Islet precursor cell (in vitro differentiated cells): Measurements from ENCODE around the gene CREB3L2.
"Not testable (repeated sequence)": the region's sequence is repeated elsewhere in the genome, so short reads cannot be mapped to it uniquely, and the experiment has no call there.

ENCODE experiments used
- DNase-seq: peaks from one replicate; pipeline ENCODE4 v3.0.0-alpha.2; 2018

CREB3L2 gene

DNA sequence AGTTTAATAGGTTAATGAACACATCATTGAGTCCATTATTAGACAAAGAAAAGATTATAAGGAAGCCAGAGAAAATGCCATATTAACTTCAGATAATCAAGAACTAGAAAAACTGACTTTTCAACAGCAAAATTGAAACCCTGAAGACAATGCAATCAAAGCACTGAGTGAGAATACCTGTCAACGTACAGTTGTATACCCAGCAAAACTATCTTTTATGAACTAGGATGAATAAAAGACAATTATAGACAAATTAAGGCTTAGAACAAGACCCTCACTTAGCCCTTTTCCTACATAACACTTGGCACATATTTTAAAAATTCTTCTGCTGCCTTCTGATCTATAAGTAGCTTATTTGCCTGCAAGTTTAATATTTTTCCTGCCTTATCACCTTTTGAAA lies 136.1 kb downstream of the CREB3L2 start:
- no peak for DNase-seq

DNA sequence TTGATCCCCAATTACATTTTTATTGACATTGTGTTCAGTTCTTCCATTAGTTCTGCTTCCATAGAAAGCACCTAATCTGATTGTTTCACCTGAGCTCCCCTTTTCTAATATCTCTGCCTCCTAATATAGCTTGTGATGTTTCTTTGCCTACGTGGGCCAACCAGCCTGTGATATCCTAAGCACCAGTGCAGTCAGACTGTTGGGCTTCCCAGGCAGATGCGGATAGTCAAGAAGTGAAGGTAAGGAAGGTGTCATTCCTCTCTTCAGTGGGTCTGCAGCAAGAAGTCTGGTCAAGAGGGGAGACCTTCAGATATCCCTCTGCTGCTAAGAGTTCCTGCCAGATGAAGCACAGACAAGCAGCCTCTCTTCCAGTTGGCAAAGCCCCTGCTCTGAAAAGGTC lies 138.9 kb downstream of the CREB3L2 start:
- DNase-seq = no peak

DNA sequence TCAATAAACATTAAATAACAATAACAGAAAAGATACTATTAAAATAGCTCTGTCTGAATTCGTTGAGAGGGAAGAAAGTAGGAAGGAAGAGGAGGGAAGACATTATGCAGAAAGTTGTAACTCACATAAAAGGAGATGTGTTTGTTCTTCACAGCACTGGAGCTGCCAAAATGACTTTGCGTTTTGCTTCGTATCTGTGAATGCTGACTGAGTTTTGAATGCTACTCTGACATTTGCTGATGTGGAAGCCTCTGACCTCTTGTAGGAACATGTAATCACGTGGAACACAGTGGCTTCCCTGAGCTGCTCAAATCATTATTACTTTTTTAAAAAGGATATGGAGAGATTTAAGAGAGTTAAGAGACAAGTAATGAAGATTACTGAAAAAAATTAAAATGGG lies 139.5 kb downstream of the CREB3L2 start:
- no peak for DNase-seq

DNA sequence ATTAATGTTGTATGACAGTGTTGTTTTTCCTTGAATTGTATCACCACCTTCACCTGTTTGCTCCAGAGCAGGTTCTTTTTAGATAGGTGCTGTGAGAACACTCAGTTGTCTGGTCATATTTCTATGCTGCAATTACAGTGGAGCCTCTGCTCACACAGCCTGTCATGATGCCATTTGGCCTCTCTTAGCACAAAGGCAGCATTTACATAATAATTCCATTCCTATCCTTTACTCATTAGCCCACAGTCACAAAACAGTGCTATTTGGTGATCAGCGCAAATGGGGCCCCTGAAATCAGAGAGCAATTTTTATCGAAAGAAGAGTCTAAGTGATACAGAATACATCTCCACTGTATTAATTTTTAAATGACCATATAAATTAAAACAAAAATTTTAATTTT lies 141.3 kb downstream of the CREB3L2 start:
- no peak for DNase-seq

DNA sequence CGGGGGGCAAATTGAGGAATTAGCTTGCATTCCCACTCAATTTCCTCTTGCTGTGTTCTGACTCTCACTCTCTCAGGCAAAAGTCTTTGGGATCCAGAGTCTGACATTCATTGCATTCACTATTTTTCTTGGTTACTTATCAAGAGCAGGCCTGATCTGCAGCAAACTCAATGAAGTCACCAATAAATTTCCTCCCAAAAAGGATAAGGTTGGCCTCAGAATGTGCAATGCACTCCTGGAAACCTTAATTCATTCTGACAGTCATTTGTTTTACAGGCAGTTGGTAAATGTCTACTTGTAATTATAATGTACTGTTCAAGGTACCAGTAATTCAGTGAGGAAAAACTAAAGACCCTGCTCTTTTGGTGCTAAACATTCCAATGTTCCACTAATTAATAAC lies 148.8 kb downstream of the CREB3L2 start:
- no peak for DNase-seq

DNA sequence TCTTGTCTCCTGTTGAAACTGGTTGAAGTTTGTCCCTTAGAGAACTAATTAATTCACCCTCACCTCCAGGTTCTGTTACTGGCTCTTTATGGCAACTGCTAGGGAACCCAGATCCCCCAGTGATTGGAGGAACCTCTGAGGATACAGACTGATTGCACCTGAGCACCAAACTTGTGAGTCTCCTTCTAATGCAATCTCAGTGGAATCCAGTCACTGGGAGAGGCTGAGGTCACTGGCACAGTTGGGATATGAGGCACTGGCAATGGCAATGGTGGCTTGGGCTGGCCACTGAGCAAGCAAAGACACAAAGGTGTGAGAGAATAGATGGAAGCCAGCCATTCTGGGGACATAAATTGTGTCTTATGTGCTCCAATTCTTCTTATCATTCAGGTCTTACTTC lies 149.8 kb downstream of the CREB3L2 start:
- no peak for DNase-seq

DNA sequence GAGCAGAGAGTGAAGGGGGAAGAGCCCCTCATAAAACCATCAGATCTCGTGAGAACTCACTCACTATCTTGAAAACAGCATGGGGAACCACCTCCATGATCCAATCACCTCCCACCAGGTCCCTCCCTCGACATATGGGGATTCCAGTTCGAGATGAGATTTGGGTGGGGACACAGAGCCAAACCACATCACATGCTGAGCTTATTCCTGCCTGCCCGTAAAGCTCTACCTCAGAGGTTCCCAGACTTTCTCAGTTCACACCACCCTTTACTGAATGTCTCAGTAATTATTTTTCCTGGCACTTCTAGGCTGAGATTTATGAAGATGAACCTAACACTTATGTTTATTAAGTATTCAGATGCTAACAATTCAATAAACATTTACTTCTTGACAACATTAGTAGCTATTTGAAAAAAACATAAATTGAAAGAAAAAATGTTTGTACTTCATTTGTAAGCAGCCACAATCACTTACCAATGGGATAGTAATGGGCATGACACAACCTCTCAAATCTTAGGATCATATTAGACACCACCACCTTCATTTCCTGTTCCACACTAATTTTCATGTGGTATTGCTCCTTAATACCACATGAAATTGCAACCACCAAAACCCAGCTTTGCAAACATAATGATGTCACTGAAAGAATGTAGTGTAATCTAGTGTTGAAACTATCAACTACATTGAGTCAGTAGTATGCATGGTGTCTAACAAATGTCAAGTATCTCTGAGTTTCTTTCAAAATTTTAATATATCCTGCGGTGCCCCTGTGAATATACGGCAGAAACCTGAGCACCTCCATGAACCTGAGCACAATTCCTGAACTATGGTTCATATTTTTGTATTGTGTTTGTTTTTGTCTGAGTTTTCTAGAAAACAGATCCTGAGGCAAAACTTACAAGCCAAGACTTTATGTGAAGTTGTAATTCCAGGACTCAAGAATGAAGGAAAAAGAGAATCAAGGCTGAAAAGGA lies 150.6 kb downstream of the CREB3L2 start:
- DNase-seq = no peak

DNA sequence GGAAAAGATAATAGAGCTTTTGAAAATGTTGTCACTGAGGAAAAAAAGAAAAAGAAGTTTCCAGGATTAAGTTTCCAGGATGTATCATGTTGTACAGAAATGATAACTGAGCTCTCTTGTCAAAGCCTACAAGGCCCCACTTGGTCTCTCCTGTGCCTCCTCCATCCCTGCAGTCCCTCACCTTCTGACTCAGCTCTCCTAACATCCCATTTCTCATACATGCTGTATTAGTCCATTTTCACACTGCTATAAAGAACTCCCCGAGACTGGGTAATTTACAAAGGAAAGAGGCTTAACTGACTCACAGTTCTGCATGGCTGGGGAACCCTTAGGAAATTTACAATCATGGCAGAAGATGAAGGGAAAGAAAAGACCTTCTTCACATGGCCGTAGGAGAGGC lies 151.3 kb downstream of the CREB3L2 start:
- no peak for DNase-seq

DNA sequence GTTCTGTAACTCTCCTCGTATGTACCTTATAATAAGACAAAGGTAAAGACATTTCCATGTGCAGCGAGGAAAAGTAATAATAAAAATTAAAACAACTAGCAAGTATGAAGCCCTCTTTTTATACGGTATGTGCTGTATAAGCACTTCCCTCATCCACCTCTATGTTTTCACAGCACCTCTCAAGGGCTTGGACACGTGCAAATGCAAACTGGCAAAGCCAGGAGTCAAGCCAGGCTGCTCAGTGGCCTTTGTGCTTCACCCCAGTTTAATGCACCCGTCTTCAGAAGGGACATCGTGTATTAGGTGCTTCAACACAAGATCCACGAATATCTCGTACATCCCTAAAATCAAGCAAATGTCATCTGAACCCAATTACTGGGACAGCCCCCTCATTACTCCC lies 153.8 kb downstream of the CREB3L2 start:
- DNase-seq = no peak

DNA sequence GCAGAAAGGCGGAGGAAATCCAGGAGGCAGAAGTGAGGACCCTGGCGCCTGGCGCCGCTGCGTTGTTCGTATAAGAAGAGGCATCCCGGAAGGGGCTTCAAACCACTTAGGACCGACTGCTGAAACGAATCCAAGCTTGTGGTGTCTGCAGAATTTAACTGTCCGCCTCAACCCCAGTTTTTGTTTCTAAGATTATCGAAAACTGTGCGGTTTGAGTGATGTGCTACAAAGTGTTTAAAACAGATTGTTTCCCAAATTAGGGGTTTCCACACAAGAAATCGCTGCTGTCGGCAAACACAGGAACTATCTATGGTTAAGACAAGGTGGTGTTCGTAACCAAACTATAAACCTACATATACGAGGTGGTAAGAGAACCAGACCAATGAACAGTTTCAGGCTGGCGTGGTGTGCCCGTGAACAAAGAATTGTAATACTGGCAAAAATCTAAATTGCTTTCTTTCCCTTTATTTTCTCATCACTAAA lies 154.3 kb downstream of the CREB3L2 start:
- DNase-seq = peak; percentile 61

DNA sequence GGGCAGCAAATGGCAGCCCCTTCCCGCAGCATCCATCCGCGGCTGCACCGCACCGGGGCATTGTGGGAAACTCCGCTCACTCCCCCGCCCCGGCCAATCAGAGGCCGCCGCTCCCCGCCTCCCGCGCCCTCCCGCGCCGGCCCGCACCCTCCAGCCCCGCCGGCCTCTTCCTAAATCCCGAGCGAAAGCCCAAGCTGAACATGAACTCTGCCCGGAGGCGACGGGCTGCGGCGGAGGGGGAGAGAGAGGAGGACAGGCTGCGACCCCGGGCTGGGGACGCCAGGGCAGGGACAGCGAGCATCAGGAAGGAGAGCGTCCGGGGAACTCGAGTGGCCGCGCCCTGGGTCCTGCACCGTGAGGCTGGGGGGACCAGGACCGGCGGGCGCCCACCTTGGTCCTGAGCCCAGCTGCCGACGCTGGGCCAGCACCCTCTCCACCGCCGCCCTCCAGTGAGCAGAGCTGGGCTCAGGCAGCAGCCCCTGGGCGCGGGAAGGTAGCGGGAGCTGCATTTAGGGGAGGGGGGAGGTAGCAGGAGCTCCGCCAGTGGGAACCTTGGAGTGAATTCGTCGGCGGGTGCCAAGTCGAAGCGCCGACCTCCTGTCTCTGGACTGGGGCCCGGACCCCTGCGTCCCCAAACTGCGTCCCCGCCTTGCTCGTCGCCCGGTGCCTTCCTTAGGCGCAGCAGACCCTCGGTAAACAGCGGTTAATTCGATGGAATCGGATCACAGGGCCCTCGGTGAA lies 154.9 kb downstream of the CREB3L2 start, which contains the start of gene DGKI:
Gene DGKI (minus strand): TSS at position 148 of the 741 bp plus-strand sequence.
- peak; percentile 63 for DNase-seq

DNA sequence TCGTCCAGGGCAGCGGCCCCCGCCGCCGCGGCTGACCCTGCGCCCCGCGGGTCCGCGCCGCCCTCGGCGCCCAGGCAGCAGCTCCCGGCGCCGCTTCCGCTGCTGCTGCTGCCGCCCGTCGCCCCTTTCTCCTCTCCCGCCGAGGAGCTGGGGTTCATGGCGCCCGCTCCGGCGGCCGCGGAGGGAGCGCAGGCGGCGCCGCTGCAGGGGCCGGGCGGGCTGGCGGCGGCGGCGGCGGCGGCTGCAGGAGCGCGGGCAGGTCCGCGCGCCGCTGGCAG lies 155.4 kb downstream of the CREB3L2 start:
- DNase-seq = no peak

DNA sequence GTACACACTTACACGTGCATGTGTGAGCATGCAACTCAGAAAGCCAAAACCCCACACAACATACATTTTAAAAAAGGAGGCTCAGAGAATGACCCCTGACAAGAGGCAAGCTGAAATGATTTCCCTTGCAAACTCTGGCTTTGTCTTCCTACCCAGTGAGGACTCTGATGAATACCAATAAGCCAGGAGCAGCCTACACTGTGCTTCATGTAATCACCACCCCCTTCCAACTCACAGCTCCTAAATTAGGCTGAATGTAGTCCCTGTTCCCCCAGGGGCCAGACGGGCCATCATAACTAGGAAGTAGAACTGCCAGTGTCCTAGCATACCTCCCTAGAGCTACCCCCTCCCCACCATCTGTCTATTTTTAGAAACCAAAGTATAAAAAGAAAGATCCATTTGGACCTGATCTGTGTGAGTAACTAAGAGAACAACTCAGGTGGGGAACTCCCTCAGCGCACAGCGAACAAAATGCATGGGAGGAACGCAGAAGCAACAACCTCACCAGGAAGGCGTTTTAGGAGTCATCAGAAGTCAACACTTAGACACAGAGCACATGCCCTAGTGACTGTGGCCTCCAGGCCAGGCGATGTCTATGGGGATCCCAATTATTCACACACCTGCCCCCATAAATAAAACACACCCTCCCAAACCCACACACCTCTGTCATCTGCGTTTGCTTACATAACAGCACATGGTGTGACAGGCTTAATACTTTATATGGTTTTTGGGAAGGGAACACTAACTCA lies 157.0 kb downstream of the CREB3L2 start:
- DNase-seq = no peak

DNA sequence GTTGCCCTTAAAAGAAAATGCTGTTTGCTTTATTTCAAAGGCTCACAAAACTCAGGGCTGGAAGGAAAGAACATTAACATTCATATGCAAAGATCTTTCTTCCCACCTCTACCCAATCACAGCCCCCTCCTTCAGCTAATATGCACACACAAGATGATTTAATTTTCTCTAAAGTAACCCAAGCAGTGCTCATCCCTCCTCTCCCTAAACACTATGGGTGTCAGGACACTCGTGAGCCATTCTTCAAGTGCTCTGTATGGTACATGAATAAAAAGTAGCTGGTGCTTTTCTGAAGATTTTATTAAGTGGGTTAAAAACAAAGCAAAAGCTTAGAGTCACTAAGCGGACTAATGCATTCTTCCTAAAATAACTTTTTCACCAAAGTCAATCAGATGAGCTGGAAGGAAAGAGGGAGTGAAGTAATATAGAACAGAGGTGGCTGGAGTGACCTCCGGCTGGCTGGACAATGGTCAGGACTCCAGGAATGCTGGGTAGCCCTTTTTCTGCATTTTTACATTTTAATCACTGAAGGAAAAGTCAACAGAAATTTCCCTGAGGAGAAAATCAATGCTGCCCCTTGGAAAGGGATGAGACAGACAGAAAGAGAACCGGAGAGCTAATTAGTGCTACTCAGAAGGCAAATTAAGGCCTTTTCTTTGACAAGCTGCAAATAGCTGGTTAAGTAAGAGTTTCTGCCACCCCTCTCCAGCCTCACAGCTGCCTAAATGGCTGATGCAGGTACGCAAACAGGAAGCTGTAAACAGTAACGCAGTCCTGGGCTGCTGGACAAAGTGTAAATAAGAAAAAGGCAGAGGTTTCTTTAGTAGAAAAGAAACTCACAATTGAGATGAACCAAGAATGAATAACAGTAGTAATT lies 161.7 kb downstream of the CREB3L2 start:
- no peak for DNase-seq

DNA sequence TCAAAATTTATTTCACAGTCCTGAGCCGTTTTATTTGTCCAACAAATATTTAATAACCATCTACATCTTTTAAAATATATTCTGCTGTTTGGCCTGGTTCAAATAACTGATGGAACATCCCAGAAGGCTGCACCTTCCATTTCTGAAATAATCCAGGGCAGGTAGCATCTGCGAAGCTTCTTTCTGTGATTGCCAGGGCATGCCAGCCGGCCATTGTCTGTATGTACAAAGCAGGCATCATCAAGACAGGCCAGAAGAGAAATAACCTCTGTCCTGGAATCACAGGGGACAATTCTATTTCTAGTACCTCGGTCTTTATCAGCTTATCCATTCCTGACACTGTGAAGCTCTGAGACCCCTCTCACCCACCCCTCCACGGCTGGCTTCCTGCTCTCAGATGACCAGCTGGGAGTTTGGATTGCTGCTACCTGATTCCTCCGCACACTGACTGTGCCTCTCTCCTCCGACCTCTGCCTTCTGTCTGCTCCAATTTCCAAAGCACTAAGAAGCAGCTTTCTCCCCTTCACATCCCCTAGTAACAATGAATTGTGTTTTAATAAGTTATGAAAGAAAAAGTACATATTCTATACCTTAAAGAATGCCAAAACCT lies 163.1 kb downstream of the CREB3L2 start:
- no peak for DNase-seq

DNA sequence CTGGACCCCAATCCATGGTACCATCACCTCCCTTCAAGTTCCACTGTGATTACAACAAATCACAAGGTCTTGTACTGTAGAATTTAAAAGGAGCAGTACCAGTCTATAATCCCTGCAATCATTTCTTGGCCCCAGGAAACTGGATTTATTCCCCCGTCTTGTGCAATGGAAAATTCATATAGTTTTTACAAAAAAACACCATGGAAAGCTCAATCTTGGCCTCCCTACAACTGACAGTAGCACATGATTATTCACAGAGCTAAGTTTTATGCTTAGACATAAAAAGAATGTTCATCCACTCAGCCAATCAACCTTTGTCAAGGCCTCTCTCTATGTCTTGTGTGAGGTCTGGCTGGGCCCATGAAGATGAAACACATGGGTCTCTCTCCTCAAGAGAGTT lies 165.3 kb downstream of the CREB3L2 start:
- DNase-seq = no peak

DNA sequence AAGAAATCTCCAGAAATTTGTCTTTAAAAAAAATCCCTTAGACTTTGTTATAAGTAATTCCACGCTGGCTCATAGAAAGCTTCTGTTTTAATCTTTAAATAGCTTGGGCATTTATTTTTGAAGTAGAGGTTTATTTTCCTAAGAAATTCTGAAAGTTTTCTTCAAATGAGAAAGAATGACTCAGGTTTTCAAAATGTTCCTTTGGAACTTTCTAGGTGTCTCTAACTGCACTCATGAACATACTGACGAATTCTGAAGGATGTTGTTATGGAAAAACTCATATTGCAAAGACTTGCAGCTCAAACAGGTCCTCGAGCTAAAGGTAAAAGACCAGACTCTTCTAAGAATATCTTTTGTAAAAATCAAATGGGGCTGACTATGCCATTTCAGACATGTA lies 165.8 kb downstream of the CREB3L2 start:
- no peak for DNase-seq

DNA sequence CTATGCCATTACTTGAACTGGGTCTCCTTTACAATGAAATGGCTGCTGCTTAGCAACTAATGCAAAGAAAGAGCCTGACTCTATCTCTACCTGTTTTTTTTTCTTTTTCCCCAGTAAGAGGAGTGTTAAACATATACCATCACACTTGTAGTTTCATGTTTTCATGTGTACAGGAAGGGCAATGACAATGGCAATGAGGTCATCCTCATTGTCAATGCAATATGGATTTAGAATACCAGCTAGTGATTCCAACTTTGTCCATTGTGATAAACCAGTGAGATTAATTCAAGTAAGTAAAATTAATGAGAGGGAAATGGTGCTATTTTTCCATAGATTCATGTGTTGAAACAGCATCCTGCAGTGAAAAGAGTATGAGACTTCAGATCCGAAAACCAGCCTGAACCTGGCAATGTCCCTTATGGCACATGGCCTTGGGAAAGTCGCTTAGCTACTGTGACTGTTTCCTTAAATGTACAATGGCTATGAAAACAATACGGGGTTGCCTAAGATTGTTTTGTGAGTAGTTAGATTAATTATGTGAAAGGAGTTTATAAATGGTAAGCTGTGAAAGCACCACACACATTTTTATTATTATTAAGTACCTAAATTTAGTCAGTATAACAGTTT lies 166.3 kb downstream of the CREB3L2 start:
- DNase-seq = no peak

DNA sequence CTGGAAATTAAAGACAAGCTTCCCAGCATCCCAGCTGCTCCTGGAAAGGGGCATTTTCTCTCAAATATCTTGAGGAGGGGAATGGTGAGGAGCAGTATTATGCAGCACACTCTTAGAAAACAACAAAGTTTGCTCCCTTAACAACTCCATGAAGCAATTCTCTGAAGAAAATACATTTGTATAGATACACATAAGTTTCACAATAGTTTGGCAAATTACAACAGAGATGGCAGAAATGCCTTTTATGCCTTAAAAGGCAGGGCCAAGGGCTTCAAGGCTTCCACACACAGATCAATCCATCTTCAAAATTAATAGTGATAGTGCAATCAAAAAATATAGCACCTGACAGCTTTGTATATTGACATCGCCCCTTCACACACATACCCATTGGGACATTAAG lies 167.3 kb downstream of the CREB3L2 start:
- no peak for DNase-seq

DNA sequence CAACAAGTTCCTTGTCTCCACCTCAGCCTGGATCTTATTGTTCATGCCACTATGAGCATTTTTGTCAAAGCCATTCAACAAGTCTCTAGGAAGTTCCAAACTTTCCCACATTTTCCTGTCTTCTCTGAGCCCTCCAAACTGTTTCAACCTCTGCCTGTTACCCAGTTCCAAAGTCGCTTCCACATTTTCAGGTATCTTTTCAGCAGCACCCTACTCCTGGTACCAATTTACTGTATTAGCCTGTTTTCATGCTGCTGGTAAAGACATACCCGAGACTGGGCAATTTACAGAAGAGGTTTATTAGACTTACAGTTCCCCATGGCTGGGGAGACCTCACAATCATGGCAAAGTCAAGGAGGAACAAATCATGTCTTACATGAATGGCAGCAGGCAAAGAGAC lies 168.9 kb downstream of the CREB3L2 start:
- not testable (repeated sequence) for DNase-seq

DNA sequence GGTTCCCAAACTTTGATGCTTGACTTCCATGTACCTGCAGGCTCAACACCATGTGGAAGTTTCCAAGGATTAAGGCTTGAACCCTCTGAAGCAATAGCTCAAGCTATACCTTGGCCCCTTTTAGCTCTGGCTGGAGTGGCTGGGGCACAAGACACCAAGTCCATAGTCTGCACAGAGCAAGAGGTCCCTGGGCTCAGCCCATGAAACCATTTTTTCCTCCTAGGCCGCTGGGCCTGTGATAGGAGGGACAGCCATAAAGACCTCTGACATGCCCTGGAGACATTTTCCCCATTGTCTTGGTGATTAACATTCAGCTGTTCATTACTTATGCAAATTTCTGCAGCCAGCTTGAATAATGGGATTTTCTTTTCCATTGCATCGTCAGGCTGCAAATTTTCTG lies 169.5 kb downstream of the CREB3L2 start:
- DNase-seq = no peak
